GM06990 (cell line): ENCODE results near the gene CACNB4.

Source experiments
- DNase-seq: peaks from one replicate; pipeline ENCODE4 v3.0.0-alpha.2; 2011; ENCODE audit not compliant: insufficient read length; ENCODE audit errors: extremely low read depth
- H3K27me3 ChIP-seq: replicated peaks from 2 replicates; pipeline ENCODE4 v1.6.0; 2011; ENCODE audit warnings: low read length; ENCODE audit not compliant: control insufficient read depth, insufficient read depth
- H3K36me3 ChIP-seq: 2 replicates; pipeline ENCODE4 v1.5.1; 2011; ENCODE audit warnings: low read length; ENCODE audit not compliant: control insufficient read depth, insufficient read depth
- H3K4me3 ChIP-seq: replicated peaks from 2 replicates; pipeline ENCODE4 v1.5.1; 2011; ENCODE audit warnings: low read depth, mild to moderate bottlenecking, control low read depth, low read length
- TF ChIP-seq, protein P1 (sequence below): IDR thresholded peaks from 2 replicates; pipeline ENCODE4 v1.5.1; 2011; ENCODE audit warnings: low read length, control low read depth, mild to moderate bottlenecking, inconsistent platforms; ENCODE audit not compliant: insufficient read depth, poor library complexity, severe bottlenecking

Gene CACNB4

DNA sequence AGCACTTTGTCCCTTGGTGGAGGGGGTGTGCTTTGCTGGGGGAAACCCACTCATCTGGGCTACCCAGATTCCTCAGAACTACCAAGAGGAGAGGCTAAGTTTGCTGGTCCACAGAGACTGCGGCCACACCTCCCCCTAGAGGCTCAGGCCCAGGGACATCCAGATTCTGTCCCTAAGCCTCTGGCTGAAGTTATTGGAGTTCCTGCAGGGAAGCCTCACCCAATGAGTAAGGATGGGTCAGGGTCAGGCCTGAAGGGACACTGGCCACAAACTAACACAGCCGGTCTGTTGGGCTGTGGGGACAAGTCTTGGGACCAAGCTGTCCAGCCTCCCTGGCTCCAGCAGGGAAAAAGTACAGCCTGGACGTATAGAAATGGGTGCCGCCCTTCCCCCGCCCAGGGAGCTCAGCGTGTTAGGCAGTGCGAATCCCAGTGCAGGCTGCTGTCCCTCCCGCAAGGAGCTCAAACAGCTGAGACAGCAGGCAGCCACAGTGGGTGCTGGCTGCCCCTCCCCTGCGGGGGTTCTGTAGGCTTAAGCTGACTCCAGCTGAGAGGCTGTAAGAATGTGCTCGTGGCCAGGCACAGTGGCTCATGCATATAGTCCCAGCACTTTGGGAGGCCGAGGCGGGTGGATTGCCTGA, 183.7 kb downstream of the CACNB4 start:
- TF ChIP-seq, protein P1, sequence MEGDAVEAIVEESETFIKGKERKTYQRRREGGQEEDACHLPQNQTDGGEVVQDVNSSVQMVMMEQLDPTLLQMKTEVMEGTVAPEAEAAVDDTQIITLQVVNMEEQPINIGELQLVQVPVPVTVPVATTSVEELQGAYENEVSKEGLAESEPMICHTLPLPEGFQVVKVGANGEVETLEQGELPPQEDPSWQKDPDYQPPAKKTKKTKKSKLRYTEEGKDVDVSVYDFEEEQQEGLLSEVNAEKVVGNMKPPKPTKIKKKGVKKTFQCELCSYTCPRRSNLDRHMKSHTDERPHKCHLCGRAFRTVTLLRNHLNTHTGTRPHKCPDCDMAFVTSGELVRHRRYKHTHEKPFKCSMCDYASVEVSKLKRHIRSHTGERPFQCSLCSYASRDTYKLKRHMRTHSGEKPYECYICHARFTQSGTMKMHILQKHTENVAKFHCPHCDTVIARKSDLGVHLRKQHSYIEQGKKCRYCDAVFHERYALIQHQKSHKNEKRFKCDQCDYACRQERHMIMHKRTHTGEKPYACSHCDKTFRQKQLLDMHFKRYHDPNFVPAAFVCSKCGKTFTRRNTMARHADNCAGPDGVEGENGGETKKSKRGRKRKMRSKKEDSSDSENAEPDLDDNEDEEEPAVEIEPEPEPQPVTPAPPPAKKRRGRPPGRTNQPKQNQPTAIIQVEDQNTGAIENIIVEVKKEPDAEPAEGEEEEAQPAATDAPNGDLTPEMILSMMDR, result no peak
- Histone ChIP-seq H3K27me3 (no peaks in the 10 kb centered on the region), H3K4me3 (no peak overlapping the region), H3K36me3 (no peaks in the 10 kb centered on the region)
- no peak for DNase-seq

DNA sequence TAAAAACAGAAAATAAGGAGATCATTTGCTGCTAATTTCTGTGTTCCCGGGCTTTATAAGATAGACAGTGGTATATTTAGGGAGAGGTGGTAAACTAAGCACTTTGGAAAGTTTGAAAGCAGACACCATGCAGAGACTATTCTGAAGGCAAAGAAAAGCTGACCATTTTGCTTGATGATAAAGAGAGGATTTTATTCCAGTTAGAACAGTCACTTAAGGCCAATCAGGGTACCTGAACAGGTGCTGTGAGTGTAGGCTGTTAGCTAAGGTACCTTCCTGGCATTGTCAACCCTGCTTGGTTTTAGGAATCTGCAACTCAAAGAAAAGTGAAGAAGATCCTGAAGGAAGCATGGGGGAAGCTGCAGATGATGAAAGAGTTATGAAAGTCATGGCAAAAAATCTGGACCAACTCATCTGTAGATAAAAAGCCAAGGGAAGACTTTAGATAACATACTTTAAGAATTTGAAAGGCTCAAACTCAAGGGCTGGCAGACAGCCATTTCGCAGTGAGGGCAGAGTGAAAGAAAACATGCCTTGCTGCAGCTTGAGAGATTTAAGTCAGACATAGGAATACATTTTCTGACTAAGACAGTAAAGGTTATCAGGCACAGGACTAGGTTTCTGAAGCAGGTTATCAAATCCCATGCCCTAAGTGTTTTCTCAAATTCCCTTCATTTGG, 190.5 kb downstream of the CACNB4 start:
- no peaks in the 10 kb centered on the region for H3K36me3 ChIP-seq
- DNase-seq, result no peak
- H3K4me3 ChIP-seq, result no peak overlapping the region
- no peaks in the 10 kb centered on the region for H3K27me3 ChIP-seq
- TF ChIP-seq, protein P1, result no peak

DNA sequence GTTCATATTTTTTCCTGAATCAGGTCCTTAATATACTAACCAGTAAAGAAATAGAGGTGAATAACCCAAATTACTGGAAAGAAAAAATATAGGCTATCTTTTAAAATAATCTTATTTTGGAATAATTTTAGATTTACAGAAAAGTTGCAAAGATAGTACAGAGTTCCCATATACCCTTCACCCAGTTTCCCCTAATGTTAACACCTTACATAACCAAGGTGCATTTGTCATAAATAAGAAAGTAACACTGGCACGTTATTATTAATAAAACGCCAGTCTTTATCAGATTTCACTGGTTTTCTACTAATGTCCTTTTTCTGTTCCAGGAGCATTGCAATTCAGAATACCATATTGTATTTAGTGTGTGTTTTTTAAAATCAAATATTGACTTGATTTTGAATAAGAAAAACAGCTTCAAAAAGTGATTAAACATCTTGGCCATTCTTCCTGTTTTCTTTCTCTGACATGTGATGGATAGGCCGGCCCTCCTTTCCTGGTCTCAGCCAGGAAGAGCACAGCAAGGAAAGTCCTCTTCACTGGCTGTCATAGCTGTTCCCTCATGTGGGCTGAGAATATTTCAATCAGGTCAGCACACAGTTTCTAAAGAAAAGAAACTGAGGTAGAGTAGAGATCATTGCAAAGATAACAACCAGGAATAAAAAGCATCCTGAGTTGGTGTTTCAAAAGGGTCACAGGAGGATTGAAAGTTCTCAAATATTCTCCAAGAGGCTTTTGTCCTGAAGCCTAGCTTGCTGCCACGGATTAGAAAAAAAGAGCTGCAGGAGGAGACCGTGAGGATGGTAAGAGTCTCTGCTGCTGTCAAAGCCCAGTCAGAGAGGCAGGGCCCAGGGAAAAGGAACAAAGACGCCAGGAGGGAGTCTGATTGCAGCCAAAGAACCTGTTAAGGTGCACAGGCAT, 191.3 kb downstream of the CACNB4 start:
- no peak for DNase-seq
- H3K36me3 ChIP-seq, result no peaks in the 10 kb centered on the region
- H3K4me3 ChIP-seq, result no peak overlapping the region
- TF ChIP-seq, protein P1, result no peak
- H3K27me3 ChIP-seq, result no peaks in the 10 kb centered on the region

DNA sequence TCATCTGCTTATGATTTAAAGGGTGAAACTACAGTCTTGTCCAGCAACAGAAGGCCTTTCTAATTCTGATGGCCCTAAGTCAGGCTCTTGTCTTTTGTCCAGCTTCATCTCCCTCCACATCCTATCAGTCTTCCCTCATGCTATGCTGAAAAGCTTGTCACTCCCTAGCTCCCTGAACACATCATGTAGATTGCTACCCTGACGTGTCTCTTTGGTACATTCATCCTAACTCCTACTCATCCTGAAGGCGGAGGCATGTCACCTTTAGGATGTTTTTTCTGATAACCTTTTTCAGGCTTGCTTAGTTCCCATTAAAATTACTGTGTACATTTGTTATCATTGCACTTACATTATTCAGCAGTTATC, 192.2 kb downstream of the CACNB4 start:
- H3K36me3 ChIP-seq, result no peaks in the 10 kb centered on the region
- no peak overlapping the region for H3K4me3 ChIP-seq
- no peaks in the 10 kb centered on the region for H3K27me3 ChIP-seq
- no peak for DNase-seq
- TF ChIP-seq, protein P1, result no peak

DNA sequence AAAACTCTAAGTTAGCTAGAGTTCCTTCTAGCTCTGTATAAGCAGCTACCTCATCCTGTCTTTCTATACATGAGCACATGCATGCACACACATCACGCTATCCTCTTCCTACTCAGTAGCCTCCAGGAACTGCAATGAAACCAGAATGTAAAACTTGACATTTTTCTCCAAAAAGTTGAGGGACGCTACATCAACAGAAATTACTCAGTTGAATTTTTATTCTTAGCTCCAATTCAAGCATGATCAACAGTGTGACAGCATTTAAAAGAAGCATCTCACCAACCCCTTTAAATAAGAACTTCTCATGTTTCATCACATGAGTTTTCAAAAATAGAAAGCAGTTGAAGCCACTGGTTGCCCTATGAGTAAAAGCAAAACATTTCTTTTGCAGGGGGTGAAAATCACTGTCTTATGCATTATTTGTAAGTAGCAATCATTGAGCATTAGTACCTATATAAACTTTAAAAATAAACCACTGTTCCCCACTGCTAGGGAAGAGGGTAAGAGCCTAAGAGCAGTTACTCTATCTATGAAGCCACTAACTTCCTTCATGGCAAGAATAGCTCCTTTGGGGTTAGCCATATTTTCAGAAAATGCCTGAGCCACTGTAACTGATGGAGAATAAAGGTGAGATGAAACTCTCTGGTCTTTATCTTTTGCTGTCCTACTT, 192.7 kb downstream of the CACNB4 start:
- peak; percentile 19 for DNase-seq
- H3K27me3 ChIP-seq, result no peaks in the 10 kb centered on the region
- TF ChIP-seq, protein P1, result no peak

More for the DNA sequence above, 192.7 kb downstream of the CACNB4 start:
- H3K36me3 ChIP-seq, result no peaks in the 10 kb centered on the region
- H3K4me3 ChIP-seq, result no peak overlapping the region
